AG09309 (cell line): ENCODE data around the gene FCN2.

Source experiments
- DNase-seq: peaks from one replicate; pipeline ENCODE4 v3.0.0-alpha.2; 2010; ENCODE audit warnings: low read depth
- H3K4me3 ChIP-seq: 2 replicates; pipeline ENCODE4 v1.5.1; 2011; ENCODE audit warnings: mild to moderate bottlenecking, low read depth, low read length, moderate library complexity; ENCODE audit not compliant: control insufficient read depth
- CTCF ChIP-seq: IDR thresholded peaks from 2 replicates; pipeline ENCODE4 v1.5.1; 2011; ENCODE audit warnings: mild to moderate bottlenecking, low read depth, low read length, inconsistent platforms; ENCODE audit not compliant: insufficient read depth, control insufficient read depth; ENCODE audit errors: missing control alignments

Gene FCN2

GRCh38 chr9:134930398-134930797 is 49.8 kb downstream of the FCN2 start:
- no peak for DNase-seq
- TF ChIP-seq CTCF: no peak
- H3K4me3 ChIP-seq: no peak overlapping the region

GRCh38 chr9:134932171-134932570 is 51.6 kb downstream of the FCN2 start:
- H3K4me3 ChIP-seq: no peak overlapping the region
- DNase-seq: no peak
- TF ChIP-seq CTCF: no peak

- DNase-seq: no peak
- H3K4me3 ChIP-seq: no peak overlapping the region
- no peak for TF ChIP-seq CTCF
Measured at GRCh38 chr9:134932606-134933005, 52.0 kb downstream of the FCN2 start.

GRCh38 chr9:134933076-134933659 is 52.6 kb downstream of the FCN2 start:
- TF ChIP-seq CTCF: no peak
- no peak overlapping the region for H3K4me3 ChIP-seq
- no peak for DNase-seq

GRCh38 chr9:134935056-134935640 is 54.5 kb downstream of the FCN2 start:
- no peak overlapping the region for H3K4me3 ChIP-seq
- DNase-seq: no peak
- TF ChIP-seq CTCF: no peak

GRCh38 chr9:134935701-134936345 is 55.2 kb downstream of the FCN2 start:
- no peak for TF ChIP-seq CTCF
- DNase-seq: no peak
- H3K4me3 ChIP-seq: no peak overlapping the region
